H1 (cell line): ENCODE results near the gene NTNG2. TPM values are rescaled to one million over a fixed set of nuclear protein-coding genes. Genes with fewer than 3 reads are reported as not detected.

Source experiments
- CEBPB ChIP-seq: IDR thresholded peaks from 2 replicates; pipeline ENCODE4 v1.6.1; 2012; ENCODE audit warnings: low read depth, low read length
- EP300 ChIP-seq, 2 experiments: IDR thresholded peaks; 1 replicate in 1 of 2; 2 replicates in 1 of 2; pipeline ENCODE4 v1.6.1; 2011 to 2012; ENCODE audit warnings: low read depth in 2 of 2, low read length in 2 of 2, mild to moderate bottlenecking in 2 of 2, borderline replicate concordance in 1 of 2, inconsistent platforms in 1 of 2, moderate library complexity in 1 of 2
- GABPA ChIP-seq: IDR thresholded peaks from 2 replicates; pipeline ENCODE4 v1.6.1; 2011; ENCODE audit warnings: mild to moderate bottlenecking, low read length, moderate library complexity, borderline replicate concordance; ENCODE audit not compliant: insufficient read depth
- HDAC6 ChIP-seq: IDR thresholded peaks from one replicate; pipeline ENCODE4 v1.7.1; 2012; ENCODE audit warnings: low read depth, mild to moderate bottlenecking, inconsistent platforms, low read length, moderate library complexity
- POLR2A ChIP-seq, 2 experiments: IDR thresholded peaks; 1 replicate in 1 of 2; 2 replicates in 1 of 2; pipeline ENCODE4 v1.6.1; 2011; ENCODE audit warnings: low read depth in 2 of 2, low read length in 2 of 2, mild to moderate bottlenecking in 2 of 2; ENCODE audit errors: control extremely low read depth in 1 of 2
- RFX5 ChIP-seq: IDR thresholded peaks from 2 replicates; pipeline ENCODE4 v1.6.1; 2011; ENCODE audit warnings: low read depth, low read length, improper control_type of control experiment, borderline replicate concordance
- SIN3A ChIP-seq, 2 experiments: IDR thresholded peaks in 1 of 2; conservative IDR thresholded peaks in 1 of 2; 2 replicates each; pipeline ENCODE4 v1.6.1; 2011 to 2012; ENCODE audit warnings: low read length in 2 of 2, improper control_type of control experiment in 1 of 2, low read depth in 1 of 2, mild to moderate bottlenecking in 1 of 2
- YY1 ChIP-seq: IDR thresholded peaks from 2 replicates; pipeline ENCODE4 v1.6.1; 2011; ENCODE audit warnings: low read depth, mild to moderate bottlenecking, low read length
- polyA plus RNA-seq, 7 experiments: library from polyadenylated mRNA; depleted of rRNA in 3 of 7; stranded (reverse) in 5 of 7; unstranded in 2 of 7; fragments of >200 nt in 5 of 7; fragments of 200-250 nt in 2 of 7; gene quantifications; 1 replicate in 5 of 7; 2 replicates in 1 of 7; 4 replicates in 1 of 7; pipeline versions ENCODE4 v1.2.1 to v1.2.3, GENCODE V29; 2011 to 2013; ENCODE audit warnings: missing spikeins in 2 of 7, mixed read lengths in 2 of 7
- total RNA-seq: library from RNA; stranded (reverse); fragmentation: NEBNext Ultra II Directional; extraction: Animal tissue kit (Norgen Biotek cat#: 25700); gene quantifications from 2 replicates; pipeline ENCODE4 v1.2.1, GENCODE V29; 2021
- TF ChIP-seq, protein P1 (sequence below): IDR thresholded peaks from 2 replicates; pipeline ENCODE4 v1.6.1; 2012; ENCODE audit warnings: inconsistent platforms
- TF ChIP-seq, protein P2 (sequence below), 3 experiments: IDR thresholded peaks; 1 replicate in 2 of 3; 2 replicates in 1 of 3; pipeline versions ENCODE4 v1.5.1 to v1.6.1; 2011; ENCODE audit warnings: low read length in 3 of 3, mild to moderate bottlenecking in 3 of 3, inconsistent platforms in 2 of 3, low read depth in 1 of 3, moderate library complexity in 1 of 3; ENCODE audit not compliant: insufficient read depth in 1 of 3; ENCODE audit errors: control extremely low read depth in 1 of 3
- TF ChIP-seq, protein P3 (sequence below): IDR thresholded peaks from 2 replicates; pipeline ENCODE4 v1.6.1; 2011; ENCODE audit warnings: low read depth, mild to moderate bottlenecking, low read length; ENCODE audit not compliant: insufficient read depth

Gene NTNG2
- total and polyA plus RNA-seq, 2 of the 8 experiments (the other 6 are each of a cell fraction or from before 2014, with no cell fraction given), result 1.4 to 1.5 TPM

DNA sequence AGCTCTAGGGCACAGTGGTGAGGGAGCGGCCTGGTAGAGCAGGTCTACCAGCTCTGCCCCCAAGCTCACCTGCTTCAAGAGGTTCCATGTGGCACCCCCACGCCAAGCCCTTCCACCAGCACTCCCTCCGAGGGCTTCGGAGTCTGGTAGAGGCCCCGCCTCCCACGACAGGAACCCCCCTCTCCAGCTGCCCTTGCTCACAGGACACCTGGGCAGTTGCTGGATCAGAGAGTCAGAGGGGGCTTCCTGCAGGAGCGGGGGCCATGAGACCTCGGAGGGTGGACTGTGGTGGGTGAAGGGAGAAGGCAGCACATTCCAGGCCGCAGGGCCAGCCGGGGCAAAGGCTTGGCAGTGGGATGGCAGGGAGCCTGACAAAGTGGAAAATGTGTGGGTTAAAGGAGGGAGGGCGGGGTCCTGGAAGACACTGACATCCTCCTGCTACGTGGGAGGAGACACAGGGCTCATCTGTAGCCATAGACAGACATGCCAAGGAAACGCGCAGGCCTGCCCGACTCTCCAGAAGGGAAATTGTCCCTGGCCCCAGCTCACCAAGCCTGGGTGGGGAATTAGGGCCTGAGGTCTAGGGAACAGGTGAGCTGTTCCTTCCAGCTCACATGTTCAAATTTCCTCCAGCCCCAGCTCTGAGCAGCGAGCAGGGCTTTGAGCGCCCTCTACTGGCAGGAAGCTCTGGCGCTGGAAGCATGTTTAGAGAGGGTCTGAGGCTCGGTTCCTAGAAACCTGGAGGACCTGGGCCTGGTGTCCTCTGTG, 74.2 kb downstream of the NTNG2 start (continued):
- TF ChIP-seq YY1 (0 out of 2 replicates have a peak, but pooled peaks have one; percentile 59), EP300 (IDR thresholded peaks at IDR 0.05; ENCODE audit: borderline replicate concordance in 1 of 2, low read depth in 2 of 2, low read length in 2 of 2) (no peak), HDAC6 (no peak), SIN3A (conservative IDR thresholded peaks at IDR 0.05 in 1 of 2, IDR thresholded peaks at IDR 0.05 in 1 of 2; ENCODE audit: low read depth in 1 of 2, low read length in 2 of 2) (0 out of 4 replicates have a peak, but pooled peaks of 1 of the 2 experiments have one; percentile 37), POLR2A (IDR thresholded peaks at IDR 0.05; ENCODE audit: control extremely low read depth in 1 of 2, low read depth in 2 of 2, low read length in 2 of 2) (no peak), RFX5 (no peak), GABPA (peak; percentile 61; the same call in 1 of the 2 replicates), CEBPB (no peak)
- TF ChIP-seq, protein P1, sequence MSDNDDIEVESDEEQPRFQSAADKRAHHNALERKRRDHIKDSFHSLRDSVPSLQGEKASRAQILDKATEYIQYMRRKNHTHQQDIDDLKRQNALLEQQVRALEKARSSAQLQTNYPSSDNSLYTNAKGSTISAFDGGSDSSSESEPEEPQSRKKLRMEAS, result peak; percentile 53; the same call in 1 of the 2 replicates
- TF ChIP-seq, protein P2, sequence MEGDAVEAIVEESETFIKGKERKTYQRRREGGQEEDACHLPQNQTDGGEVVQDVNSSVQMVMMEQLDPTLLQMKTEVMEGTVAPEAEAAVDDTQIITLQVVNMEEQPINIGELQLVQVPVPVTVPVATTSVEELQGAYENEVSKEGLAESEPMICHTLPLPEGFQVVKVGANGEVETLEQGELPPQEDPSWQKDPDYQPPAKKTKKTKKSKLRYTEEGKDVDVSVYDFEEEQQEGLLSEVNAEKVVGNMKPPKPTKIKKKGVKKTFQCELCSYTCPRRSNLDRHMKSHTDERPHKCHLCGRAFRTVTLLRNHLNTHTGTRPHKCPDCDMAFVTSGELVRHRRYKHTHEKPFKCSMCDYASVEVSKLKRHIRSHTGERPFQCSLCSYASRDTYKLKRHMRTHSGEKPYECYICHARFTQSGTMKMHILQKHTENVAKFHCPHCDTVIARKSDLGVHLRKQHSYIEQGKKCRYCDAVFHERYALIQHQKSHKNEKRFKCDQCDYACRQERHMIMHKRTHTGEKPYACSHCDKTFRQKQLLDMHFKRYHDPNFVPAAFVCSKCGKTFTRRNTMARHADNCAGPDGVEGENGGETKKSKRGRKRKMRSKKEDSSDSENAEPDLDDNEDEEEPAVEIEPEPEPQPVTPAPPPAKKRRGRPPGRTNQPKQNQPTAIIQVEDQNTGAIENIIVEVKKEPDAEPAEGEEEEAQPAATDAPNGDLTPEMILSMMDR (IDR thresholded peaks at IDR 0.05; ENCODE audit: control extremely low read depth in 1 of 3, insufficient read depth in 1 of 3, low read depth in 1 of 3, low read length in 3 of 3), result peak in 2 of 3 experiments; percentile 97 to 98; a peak in 3 of 4 replicates
- TF ChIP-seq, protein P3, sequence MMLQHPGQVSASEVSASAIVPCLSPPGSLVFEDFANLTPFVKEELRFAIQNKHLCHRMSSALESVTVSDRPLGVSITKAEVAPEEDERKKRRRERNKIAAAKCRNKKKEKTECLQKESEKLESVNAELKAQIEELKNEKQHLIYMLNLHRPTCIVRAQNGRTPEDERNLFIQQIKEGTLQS, result no peak
- TF ChIP-seq, all 59 proteins: peak for 6
